WI38 (cell line): ENCODE data around the gene PACS2.

Experiments
- H3K4me3 ChIP-seq: 2 replicates; pipeline ENCODE4 v1.5.1; 2011; ENCODE audit warnings: low read depth, mild to moderate bottlenecking, control low read depth, low read length
- TF ChIP-seq, protein P1 (sequence below): IDR thresholded peaks from 2 replicates; pipeline ENCODE4 v1.5.1; 2012; ENCODE audit warnings: low read depth, mild to moderate bottlenecking, control low read depth, low read length

The PACS2 gene

DNA sequence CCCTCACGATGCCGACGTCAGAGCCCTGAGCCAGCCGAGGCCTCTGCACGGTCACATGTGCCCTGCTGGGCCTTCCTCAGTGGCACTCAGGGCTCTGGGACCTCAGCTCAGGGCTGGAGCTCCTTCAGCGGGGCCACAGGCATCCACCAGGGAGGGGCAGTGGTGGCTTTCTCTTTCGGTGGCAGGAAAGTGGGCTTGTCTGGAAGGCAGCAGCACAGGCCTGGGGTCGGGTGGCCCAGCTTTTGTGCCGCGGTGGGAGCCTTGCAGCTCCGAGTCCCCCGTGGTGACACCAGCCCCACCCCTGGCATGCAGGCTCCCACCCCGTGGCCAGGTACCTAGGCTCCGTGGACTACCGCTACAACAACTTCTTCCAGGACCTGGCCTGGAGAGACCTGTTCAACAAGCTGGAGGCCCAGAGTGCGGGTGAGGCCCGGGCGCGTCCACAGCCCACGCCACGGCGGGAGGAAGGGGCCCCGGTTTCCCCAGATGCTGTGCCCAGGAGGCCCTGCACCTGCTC is 69.6 kb downstream of the PACS2 start:
- no peak overlapping the region for H3K4me3 ChIP-seq
- TF ChIP-seq, protein P1, sequence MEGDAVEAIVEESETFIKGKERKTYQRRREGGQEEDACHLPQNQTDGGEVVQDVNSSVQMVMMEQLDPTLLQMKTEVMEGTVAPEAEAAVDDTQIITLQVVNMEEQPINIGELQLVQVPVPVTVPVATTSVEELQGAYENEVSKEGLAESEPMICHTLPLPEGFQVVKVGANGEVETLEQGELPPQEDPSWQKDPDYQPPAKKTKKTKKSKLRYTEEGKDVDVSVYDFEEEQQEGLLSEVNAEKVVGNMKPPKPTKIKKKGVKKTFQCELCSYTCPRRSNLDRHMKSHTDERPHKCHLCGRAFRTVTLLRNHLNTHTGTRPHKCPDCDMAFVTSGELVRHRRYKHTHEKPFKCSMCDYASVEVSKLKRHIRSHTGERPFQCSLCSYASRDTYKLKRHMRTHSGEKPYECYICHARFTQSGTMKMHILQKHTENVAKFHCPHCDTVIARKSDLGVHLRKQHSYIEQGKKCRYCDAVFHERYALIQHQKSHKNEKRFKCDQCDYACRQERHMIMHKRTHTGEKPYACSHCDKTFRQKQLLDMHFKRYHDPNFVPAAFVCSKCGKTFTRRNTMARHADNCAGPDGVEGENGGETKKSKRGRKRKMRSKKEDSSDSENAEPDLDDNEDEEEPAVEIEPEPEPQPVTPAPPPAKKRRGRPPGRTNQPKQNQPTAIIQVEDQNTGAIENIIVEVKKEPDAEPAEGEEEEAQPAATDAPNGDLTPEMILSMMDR, result no peak

- no peak overlapping the region for H3K4me3 ChIP-seq
Measured at GRCh38 chr14:105384605-105385321, 70.2 kb downstream of the PACS2 start.

DNA sequence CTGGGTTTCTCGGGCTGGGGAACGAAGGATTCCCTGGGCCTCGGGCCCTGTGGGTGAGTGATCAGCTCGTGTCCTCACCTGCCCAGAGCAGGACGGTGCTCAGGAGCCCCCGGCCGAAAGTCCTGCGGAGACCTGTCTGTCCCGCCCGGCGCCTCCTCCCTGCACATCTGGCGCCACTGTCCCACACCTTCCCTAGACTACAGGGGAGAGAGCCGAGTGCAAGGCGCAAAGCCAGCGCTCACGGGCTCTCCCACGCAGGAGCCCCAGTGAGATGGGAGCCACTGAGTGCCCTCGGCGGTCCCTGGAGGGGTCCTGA is 70.7 kb downstream of the PACS2 start:
- H3K4me3 ChIP-seq, result no peak overlapping the region
- TF ChIP-seq, protein P1, result no peak

More at GRCh38 chr14:105384605-105385321, 70.2 kb downstream of the PACS2 start:
- TF ChIP-seq, protein P1, result no peak

DNA sequence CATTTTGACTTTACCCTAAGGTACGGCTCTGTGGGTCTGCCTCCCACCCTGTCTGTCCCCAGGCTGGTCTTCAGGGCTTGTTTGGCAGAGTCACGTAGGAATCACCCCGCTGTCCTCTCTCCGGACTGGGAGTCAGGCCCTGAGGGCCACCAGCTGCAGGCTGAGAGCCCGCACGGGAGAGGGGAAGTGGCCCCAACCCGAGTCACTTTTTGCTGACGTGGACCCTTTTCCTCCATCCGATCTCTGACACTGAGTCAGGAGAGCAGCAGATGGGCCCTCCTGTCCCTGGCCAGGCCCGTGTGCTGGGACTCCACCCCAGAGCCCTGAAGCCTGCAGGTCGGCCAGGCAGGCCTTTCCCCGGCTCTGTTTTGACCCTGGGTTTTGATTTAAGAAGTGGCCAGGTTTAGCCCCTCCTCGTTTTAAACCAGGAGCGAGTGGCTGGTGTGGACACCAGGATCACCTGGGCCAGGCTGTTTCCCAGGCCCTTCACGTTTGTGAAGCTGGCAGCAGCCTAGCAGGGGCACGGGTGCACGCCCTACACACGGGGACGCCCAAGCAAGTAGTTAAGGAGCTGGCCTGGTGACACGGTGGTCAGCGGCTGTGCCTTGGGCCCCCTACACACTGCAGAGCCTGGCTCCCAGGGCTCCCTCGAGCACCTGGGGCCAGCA is 71.3 kb downstream of the PACS2 start:
- H3K4me3 ChIP-seq, result no peak overlapping the region
- TF ChIP-seq, protein P1, result no peak

DNA sequence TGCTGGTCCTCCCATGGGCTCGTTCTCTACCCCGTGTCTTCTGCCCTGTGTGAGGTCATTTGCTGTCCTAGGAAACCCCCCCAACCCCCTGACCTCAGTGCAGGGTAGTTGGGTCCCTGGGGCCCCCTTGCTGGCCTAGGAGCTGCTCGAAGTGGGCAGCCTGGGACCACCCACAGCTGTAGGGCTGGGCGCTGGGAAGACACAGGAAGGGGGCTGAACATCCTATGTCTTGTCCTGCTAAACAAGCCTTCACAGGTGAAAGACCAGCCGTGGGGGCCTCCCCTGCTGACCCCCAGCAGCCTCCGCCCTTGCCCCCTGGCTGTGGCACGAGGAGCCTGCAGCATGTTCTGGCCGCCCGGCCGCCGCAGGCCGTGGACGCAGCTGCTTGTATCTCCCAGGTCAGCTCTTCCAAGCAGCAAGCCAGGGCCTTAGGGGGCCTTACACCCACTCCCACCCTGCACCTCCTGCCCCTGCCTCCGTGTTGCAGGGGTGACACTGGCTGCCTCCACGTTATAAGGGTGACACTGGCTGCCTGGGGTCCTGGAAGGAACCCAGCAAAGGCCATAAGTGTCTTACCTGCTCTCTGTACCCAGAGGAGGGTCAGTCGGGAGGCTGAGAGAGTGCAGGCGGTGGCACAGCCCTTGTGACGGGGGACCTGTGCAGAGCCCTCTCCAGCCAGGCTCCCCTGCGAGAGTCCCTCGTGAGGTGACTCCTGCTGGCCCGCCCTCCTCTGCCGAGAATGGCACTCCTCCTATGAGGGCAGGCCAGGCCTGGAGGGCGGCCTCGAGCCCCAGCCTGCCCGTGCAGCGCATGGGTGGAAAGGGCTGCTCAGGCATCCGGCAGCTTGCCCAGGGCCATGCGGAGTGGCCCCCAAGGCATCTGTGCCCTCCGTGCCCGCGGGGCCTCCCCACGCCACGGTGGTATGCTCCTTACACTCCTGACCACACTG is 72.3 kb downstream of the PACS2 start:
- TF ChIP-seq, protein P1, result no peak

DNA sequence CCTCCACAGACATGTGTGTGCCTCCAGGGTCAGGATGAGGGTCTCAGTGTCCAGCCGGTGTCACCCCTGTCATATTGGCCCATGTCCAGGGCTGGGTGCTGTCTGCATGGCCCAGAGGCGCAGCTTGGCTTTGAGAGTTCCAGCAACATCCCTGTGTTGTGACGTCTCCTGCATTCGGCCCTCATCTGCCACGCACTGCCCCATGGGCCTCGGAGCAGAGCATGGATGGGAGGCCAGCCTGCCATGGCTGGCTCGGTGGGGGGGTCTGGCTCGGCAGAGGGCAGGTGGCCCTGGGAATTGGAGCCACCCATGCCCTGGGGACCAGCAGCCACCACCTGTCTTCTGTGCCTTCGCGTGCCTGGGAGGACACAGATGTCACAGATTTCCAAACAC is 73.0 kb downstream of the PACS2 start:
- no peak overlapping the region for H3K4me3 ChIP-seq

More for the DNA sequence above, 72.3 kb downstream of the PACS2 start:
- H3K4me3 ChIP-seq, result no peak overlapping the region

More for the DNA sequence above, 73.0 kb downstream of the PACS2 start:
- TF ChIP-seq, protein P1, result no peak
